IPS-NIHi7 (cell line): ENCODE results near the gene NAGK.

Source experiments
- DNase-seq: peaks from one replicate; pipeline ENCODE4 v3.0.0; 2012; ENCODE audit warnings: mixed read lengths; ENCODE audit errors: extremely low spot score

Gene NAGK

GRCh38 chr2:71108091-71108490 lies 39.6 kb downstream of the NAGK start:
- DNase-seq = no peak

- DNase-seq = no peak
These were observed 45.4 kb downstream of the NAGK start for GRCh38 chr2:71113843-71114242.

- DNase-seq = no peak
These were observed 48.6 kb downstream of the NAGK start for GRCh38 chr2:71117063-71117462.

- DNase-seq = no peak
These were observed 51.7 kb downstream of the NAGK start for GRCh38 chr2:71120195-71120594.

- DNase-seq = no peak
These were observed 53.0 kb downstream of the NAGK start for GRCh38 chr2:71121479-71121878.

- DNase-seq = no peak
These were observed 54.2 kb downstream of the NAGK start for GRCh38 chr2:71122387-71123298.

GRCh38 chr2:71125506-71126294 lies 57.3 kb downstream of the NAGK start:
- DNase-seq = no peak

- no peak for DNase-seq
These were observed 58.5 kb downstream of the NAGK start for GRCh38 chr2:71126957-71127356.
